Heart right ventricle (tissue), 16 donors: ENCODE data around the gene ARG2. TPM values are rescaled to one million over a fixed set of nuclear protein-coding genes. Genes with fewer than 3 reads are reported as not detected.
A peak's percentile ranks its signal among the peaks of the same experiment; 100 is the strongest.

Experiments
- ATAC-seq, 8 donors: fragments of 200-7000 bp; cut with Tn5 transposase; one replicate each; pipeline ENCODE4 v1.9.1; 2020; ENCODE audit warnings: mild to moderate bottlenecking in 8 of 8, moderate library complexity in 8 of 8, moderate number of reproducible peaks in 1 of 8
- DNase-seq, 2 donors: peaks; one replicate each; pipeline ENCODE4 v3.0.0-alpha.2; 2020
- H3K27ac ChIP-seq, 10 donors: fragments of 200-600 bp; sonication (generic) in 2 of 10; one replicate each; pipeline versions ENCODE4 v1.5.0 to v1.8.0; 2020 to 2022; ENCODE audit warnings: mild to moderate bottlenecking in 3 of 10
- H3K27me3 ChIP-seq, 7 donors: fragments of 200-600 bp; one replicate each; pipeline ENCODE4 v1.8.0; 2021 to 2022; ENCODE audit warnings: mild to moderate bottlenecking in 2 of 7
- H3K36me3 ChIP-seq, 9 donors: fragments of 200-600 bp; sonication (generic) in 1 of 9; one replicate each; pipeline versions ENCODE4 v1.5.0 to v1.8.0; 2020 to 2022; ENCODE audit warnings: mild to moderate bottlenecking in 2 of 9
- H3K4me1 ChIP-seq, 9 donors: fragments of 200-600 bp; sonication (generic) in 1 of 9; one replicate each; pipeline versions ENCODE4 v1.5.0 to v1.8.0; 2020 to 2022; ENCODE audit warnings: mild to moderate bottlenecking in 4 of 9
- H3K4me3 ChIP-seq, 10 donors: fragments of 200-600 bp; sonication (generic) in 2 of 10; one replicate each; pipeline versions ENCODE4 v1.5.0 to v1.8.0; 2020 to 2022; ENCODE audit warnings: mild to moderate bottlenecking in 7 of 10, moderate library complexity in 2 of 10
- H3K9me3 ChIP-seq, 11 donors: fragments of 200-600 bp in 10 of 11; sonication (generic) in 2 of 11; one replicate each; pipeline versions ENCODE4 v1.5.0 to v1.8.0; 2013 to 2022; ENCODE audit warnings: mild to moderate bottlenecking in 2 of 11, control low read depth in 1 of 11, moderate library complexity in 1 of 11
- CTCF ChIP-seq, 9 donors: fragments of 200-600 bp; sonication (generic) in 2 of 9; IDR thresholded peaks; one replicate each; pipeline versions ENCODE4 v1.5.0 to v1.8.0; 2021 to 2022; ENCODE audit warnings: antibody characterized with exemption in 9 of 9, mild to moderate bottlenecking in 5 of 9, moderate library complexity in 1 of 9
- WGBS, 2 donors: extraction: QIAGEN DNeasy Blood & Tissue Kit; methylation state at CpG; one replicate each; pipeline ENCODE4 v1.1.7; 2013; ENCODE audit warnings: inconsistent platforms in 1 of 2; 5-methylcytosine and 5-hydroxymethylcytosine counted together
- intact Hi-C, 10 donors: fragments of 100-400 bp; cut with DNase I; formaldehyde crosslinking; loops; one replicate each; pipeline versions ENCODE4 v1.11.1 to v1.14.2; 2022
- polyA plus RNA-seq, 2 donors: library from polyadenylated mRNA; stranded (reverse); fragments of 200-250 nt; gene quantifications; one replicate each; pipeline ENCODE4 v1.2.3, GENCODE V29; 2013
- total RNA-seq, 10 donors: library from RNA; stranded (reverse); fragmentation: NEBNext Ultra II Directional in 3 of 10; extraction: Animal tissue kit (Norgen Biotek cat#: 25700) in 3 of 10; gene quantifications; one replicate each; pipeline versions ENCODE4 v1.2.1 to v1.2.4, GENCODE V29; 2021 to 2023
- donor health status: Arrhythmogenic right ventricular cardiomyopathy.
- donor health status: ischemic (EF 13 %, LVEDD 7.1; RV severe dilation, severe dysfunction).
- donor health status: healthy with polysubstance abuse.
- donor health status: DM: no; HTN: yes; CAD: no.
- donor health status: DM: no; HTN: no; CAD: no.
- donor health status: ischemic (EF 25% LVEDD 6.9; RV normal size, moderate dysfunction).
- donor health status: ischemic (EF 25% LVEDD 5.7; RV mildly dilated, moderate dysfunction).
- donor health status: healthy.
- donor health status: DM: yes; HTN: yes; CAD: no.
- donor health status: Ischemic cardiomyopathy.
- donor health status: ischemic (EF 35%, LVEDD 5.7; RV mildly dilated, moderate dysfunction).
- donor health status: nonischemic (EF 11% LVEDD 7.7; RV severe dilation, severe dysfunction).
- donor health status: DM: yes; HTN: yes; CAD: no.
- donor health status: PGD.
- donor health status: ischemic (EF 29% LVEDD 5.4; RV normal size, mild dysfunction).
- donor health status: nonischemic (EF 23%, LVEDD 6.1; RV moderate dilation, normal function).

The ARG2 gene
- total and polyA plus RNA-seq, 12 donors, result 0.22 to 42.4 (median 1.5) TPM

- no peaks in the 10 kb centered on the region for H3K27me3 ChIP-seq
- peaks cover 0 to 21% (median under 1%) of the 10 kb centered on the region in 9 donors for H3K4me1 ChIP-seq
- ATAC-seq, result peak in 7 of 8 donors; percentile 17 to 93 (median 76)
- no peaks in the 10 kb centered on the region for H3K9me3 ChIP-seq
- 54 to 69% methylated on average over 5 of the region's 5 CpGs for WGBS, 2 donors
- intact Hi-C loops, result no loop called here
- H3K4me3 ChIP-seq, result no peak overlapping the region
- no peak for TF ChIP-seq CTCF (IDR thresholded peaks at IDR 0.05)
- peak; percentile 12 to 15 for DNase-seq
- H3K36me3 ChIP-seq, result peaks cover 0 to 54% (median 19%) of the 10 kb centered on the region in 9 donors
- peak overlapping the region in 4 of 10 donors; percentile 12 to 54 (median 36) for H3K27ac ChIP-seq
Measured at GRCh38 chr14:67645414-67645813, 25.7 kb downstream of the ARG2 start.

GRCh38 chr14:67646131-67646530, 26.4 kb downstream of the ARG2 start:
- no peak for TF ChIP-seq CTCF (IDR thresholded peaks at IDR 0.05)
- intact Hi-C loops, result no loop called here
- ATAC-seq (no peak), DNase-seq (no peak)
- Histone ChIP-seq H3K27me3 (no peaks in the 10 kb centered on the region), H3K4me1 (peaks cover 0 to 21% (median 3%) of the 10 kb centered on the region in 9 donors), H3K9me3 (no peaks in the 10 kb centered on the region), H3K27ac (peak overlapping the region in 1 of 10 donors; percentile 39), H3K4me3 (no peak overlapping the region), H3K36me3 (peaks cover 0 to 61% (median 26%) of the 10 kb centered on the region in 9 donors)
- WGBS, 2 donors, result 95% methylated on average over 3 of the region's 3 CpGs

GRCh38 chr14:67650151-67650550, 30.4 kb downstream of the ARG2 start:
- H3K4me3 ChIP-seq, result no peak overlapping the region
- TF ChIP-seq CTCF (IDR thresholded peaks at IDR 0.05), result no peak
- H3K4me1 ChIP-seq, result peaks cover 0 to 7% (median 4%) of the 10 kb centered on the region in 9 donors
- ATAC-seq (no peak), DNase-seq (no peak)
- no peaks in the 10 kb centered on the region for H3K9me3 ChIP-seq
- H3K27me3 ChIP-seq, result no peaks in the 10 kb centered on the region
- intact Hi-C loops, result no loop called here
- WGBS, 2 donors, result 67 to 80% methylated on average over 1 of the region's 1 CpG
- H3K27ac ChIP-seq, result peak overlapping the region in 1 of 10 donors; percentile 26
- peaks cover 0 to 100% (median 65%) of the 10 kb centered on the region in 9 donors for H3K36me3 ChIP-seq

- 83 to 92% methylated on average over 2 of the region's 2 CpGs for WGBS, 2 donors
- peaks cover 0 to 100% (median 71%) of the 10 kb centered on the region in 9 donors for H3K36me3 ChIP-seq
Measured at GRCh38 chr14:67650694-67651093, 31.0 kb downstream of the ARG2 start.

More at GRCh38 chr14:67650694-67651093, 31.0 kb downstream of the ARG2 start:
- H3K27ac ChIP-seq, result peak overlapping the region in 1 of 10 donors; percentile 26
- ATAC-seq (no peak), DNase-seq (no peak)
- no peaks in the 10 kb centered on the region for H3K27me3 ChIP-seq
- H3K9me3 ChIP-seq, result no peaks in the 10 kb centered on the region
- TF ChIP-seq CTCF (IDR thresholded peaks at IDR 0.05), result no peak
- no peak overlapping the region for H3K4me3 ChIP-seq
- H3K4me1 ChIP-seq, result peaks cover 0 to 7% (median 1%) of the 10 kb centered on the region in 9 donors
- intact Hi-C loops, result no loop called here
